HG02610 (cell line): ENCODE data around the gene MED12L.

Experiments
- ATAC-seq: cut with Tn5 transposase; IDR thresholded peaks from one replicate; pipeline ENCODE4 v1.9.1; 2021; ENCODE audit warnings: mild to moderate bottlenecking, moderate library complexity; ENCODE audit not compliant: unreplicated experiment

MED12L gene

DNA sequence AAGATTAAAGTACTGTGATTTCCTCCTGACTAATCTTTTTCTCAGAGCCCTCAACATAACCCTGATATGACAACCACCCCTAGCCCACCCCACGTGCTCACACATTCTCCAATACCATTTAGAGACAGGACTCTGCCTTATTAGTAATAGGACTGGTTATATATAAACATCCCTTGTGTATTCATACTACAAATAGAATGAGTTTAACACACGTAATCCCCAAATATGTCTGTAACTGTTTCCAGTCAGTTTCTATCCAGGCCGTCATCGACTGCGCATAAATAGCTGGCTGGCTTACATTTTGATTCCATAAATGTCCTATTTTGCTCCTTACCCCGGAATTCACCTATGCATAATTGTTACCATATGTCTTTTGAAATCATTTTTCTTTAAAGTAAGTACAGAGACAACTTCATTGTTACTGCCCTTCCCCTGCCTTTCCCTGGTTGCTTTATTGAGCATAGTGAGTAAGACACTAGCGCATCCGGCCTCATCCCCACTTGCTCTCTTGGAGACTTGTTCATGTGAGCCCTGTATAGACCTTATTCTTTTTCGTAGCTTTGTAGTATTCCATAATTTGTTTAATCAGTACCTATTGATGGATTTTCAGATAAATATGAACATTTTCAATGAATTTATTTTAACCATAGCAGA lies 196.3 kb downstream of the MED12L start:
- ATAC-seq: no peak

DNA sequence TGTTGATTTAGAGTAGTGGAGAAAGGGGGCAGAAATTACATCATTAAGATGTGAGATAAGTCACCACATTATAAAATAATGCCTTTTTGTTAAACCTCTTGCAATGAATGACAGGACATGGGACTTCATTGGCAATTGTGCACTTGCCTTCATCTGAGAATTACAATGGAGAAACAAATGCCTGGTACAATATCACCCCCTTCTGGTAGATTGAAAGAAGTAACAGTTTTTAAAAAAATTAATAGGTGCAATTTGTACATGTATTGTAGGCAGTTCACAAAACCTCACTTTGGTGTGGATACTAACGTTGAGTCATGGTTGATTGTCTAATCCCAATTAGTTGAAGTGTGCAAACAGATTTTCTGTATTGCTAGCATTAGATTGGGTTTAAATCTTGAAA lies 197.5 kb downstream of the MED12L start:
- ATAC-seq: no peak

DNA sequence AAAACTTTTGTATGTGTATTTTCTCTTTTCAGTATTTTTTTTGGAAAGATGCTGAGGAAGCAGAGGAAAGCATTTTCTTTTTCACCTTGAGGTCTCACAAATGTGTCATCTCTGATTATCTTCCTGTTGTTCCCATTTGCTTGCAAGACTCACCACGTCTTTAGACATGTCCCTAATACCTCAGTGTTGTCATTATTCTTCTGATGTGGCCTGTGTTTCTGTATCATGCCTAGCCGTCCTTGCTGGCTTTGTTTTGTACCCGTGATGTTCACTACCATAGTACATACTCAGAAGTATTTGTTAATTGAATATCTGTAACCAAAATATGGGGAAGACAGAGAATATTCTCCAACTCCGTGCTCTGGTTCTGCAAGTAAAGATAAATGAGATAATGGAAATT lies 197.9 kb downstream of the MED12L start:
- ATAC-seq: no peak

DNA sequence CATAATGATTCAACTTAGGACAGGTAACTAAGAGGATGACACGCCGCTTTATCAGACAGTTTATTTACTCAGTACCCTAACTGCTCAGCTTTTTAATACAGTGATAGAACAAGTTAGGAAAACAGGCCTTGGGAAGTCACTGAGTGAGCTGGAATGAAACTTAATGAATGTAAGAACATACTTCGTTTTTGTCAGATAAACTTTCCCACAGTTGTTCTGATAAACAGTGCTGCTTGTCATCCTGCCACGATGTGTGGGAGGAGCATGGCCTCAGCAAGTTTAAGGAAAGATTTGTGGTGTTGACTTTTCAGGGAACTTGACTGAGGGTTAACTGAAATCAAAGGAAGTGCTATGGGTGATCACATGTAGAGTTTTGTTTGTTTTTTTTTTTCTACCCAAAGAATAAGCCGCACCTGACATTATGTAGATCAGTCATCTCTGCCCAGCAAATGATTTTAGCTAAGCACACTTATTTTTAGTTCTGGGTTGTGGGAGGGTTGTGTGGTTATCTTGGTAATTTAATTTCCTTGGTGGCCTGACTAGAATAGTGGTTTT lies 198.5 kb downstream of the MED12L start:
- no peak for ATAC-seq

DNA sequence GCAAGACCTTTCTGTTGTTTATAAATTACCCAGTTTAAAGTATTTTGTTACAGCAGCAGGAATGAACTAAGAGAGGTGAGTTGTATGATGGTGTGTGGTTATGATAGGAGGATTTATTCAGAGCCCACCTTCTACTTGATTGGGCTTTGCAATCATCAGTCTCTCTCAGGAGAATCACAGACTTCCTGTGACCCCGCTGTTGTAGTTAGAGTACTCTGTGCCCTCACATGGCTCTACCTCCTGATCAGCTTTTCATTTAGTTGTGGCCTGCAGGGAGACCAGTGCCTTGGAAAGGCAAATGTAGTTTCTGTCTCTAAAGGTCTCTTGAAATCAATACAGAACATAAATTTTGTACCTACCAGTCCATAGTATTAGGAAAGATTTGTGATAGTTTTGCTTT lies 200.5 kb downstream of the MED12L start:
- no peak for ATAC-seq

DNA sequence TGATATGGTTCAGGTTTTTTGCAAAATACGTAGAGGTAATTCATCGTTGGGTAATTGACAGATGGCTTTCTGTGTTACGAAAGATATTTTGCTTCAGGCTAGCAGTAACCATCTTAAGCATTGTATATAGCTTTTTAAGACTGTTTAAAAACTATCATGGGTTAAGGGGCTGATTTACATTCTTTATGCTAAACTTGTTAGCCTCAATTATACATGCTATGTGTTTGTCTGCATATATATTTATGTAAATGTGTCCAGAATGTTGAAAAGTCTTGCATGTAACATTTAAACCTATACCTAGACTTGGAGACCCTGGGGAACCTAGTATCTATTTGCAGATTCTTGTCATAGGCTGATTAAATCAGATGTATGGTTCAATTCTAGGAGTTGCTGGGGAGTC lies 204.0 kb downstream of the MED12L start:
- ATAC-seq: no peak

DNA sequence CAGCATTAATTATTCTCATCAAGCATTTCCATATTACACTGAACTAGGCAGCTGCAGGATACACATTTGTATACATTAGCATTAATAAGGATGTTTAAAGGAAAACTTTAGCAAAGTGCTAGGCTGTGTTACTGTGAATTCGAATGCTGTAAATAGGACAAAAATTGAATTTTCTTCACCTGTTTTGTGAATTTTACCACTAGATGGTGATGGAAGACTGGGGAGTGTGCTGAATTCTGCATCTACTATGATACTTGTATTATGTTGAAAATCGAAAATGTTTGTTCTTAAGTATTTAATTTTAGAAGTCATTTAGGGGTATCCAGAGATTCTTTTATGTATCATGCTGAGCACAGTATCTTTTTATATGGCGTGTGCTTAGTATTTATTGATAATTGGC lies 205.2 kb downstream of the MED12L start:
- ATAC-seq: no peak

DNA sequence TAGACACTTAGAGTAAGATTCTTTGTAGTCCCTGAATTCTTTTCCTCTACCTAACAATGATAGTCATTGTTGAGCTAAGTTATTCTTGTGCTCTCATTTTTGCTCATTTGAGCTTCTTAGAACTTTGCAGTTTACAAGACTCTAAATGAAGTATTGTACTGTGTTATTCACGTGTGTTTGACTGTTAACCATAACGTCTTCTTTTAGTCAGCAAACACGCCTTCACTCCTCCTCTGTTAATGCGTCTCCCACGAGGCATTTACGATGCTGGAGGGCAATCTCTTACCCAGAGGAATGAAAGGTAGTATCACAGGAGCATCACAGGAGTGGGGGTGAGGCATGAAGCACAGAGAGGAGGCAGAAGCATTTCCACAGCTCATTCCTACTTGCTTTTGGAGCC lies 207.7 kb downstream of the MED12L start:
- no peak for ATAC-seq

DNA sequence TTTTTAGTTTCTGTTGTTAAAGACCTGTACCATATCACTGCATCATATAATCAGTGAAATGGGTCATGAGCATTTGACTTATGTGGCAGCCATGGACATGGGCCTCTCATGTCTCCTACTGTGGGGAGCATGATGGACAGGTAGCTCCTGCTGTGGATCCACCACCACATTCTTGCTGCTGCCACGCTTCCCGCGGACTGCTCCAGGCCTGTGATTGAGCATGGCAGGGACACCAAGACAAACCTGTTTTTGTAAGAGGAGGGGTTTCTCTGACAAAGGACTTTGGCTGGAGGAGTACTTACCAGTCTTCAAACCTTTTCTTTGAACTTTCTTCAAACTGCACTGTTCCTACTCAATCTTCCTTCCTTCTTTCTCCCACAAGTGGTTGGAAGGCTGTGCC lies 210.8 kb downstream of the MED12L start:
- no peak for ATAC-seq

DNA sequence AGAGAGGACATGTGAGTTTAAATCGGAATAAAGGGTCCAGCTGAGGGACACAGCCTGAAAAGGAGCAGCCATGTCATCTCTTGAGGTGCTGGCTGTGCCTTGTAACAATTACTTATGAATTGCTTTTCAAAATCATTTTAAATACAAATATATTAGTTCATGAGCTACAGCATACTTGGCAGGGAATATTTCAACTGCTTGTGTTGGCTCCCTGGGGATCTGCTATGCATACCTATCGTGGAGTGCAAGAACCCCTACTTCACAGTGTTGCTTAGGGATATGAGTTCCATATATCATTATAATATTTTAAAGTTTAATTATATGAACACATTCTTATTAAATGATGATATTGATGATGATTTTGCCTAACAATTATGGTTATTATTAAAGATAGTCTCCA lies 212.0 kb downstream of the MED12L start:
- ATAC-seq: no peak

DNA sequence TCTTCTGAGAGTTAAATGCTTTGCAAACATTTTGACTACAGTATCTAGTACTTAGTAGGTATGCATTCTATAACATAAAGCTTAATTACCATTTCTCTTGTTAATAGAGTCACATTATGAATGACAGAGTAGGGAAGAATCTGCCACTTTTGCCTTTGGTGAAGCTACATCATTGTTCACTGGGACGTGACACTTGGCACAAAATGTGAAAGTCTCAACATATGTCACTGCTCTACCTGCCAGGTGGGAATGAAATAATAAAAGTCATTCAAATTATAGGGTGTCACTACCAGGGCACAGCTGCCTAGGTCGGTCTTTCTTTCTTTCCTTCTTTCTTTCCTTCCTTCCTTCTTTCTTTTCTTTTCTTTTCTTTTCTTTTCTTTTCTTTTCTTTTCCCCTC lies 213.5 kb downstream of the MED12L start:
- ATAC-seq: no peak

DNA sequence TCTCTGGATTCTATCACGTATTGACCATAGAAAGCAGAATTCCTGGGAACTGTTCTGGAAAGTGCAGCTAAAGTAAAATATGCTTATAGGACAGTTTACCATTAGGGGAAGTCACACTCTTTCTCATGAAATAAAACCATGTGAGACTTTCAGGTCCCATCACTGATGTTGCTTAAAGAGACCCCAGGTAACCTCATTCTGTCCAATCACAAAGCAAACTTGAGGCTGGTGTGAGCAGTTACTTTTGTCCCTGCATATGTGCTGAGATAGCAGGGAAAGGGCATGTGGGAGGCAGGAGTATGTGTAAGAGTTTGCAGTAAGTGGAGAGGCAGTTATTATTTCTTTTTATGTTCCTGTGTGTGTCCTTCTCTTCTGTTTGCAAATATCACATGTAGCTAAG lies 215.1 kb downstream of the MED12L start:
- ATAC-seq: no peak

DNA sequence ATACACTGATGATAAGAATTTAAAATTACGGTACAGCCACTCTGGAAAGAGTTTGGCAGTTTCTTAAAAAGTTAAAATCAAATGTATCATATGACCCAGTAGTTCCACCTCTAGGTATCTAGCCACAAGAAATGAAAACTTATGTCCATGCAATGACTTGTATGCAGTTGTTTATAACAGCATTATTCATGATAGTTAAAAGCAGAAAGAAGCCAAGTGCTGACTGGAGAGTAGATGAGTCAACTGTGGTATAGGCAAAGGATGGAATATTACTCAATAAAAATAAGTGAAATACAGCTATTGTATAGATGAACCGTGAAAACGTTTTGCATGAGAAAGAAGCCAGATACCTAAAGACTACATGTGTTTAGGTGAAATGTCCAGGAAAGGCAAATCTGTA lies 216.3 kb downstream of the MED12L start:
- ATAC-seq: no peak

DNA sequence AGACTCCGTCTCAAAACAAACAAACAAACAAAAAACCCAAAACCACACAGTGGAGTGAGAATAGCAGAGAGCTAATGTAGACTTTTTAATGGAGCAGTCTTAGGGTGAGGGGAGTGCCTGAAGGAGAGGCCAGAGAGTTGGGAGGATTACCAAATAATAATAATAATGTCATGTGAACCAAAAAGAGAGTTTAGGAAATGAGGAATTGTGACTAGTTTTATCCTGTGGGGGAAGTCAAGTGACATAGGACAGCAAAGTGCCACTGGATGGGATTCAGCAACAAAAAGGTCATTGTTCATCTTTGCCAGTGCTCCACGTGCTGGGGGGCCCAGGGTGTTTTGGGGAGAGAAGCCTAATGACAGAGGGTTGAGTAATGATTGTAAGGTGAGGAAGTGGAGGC lies 218.3 kb downstream of the MED12L start:
- no peak for ATAC-seq

DNA sequence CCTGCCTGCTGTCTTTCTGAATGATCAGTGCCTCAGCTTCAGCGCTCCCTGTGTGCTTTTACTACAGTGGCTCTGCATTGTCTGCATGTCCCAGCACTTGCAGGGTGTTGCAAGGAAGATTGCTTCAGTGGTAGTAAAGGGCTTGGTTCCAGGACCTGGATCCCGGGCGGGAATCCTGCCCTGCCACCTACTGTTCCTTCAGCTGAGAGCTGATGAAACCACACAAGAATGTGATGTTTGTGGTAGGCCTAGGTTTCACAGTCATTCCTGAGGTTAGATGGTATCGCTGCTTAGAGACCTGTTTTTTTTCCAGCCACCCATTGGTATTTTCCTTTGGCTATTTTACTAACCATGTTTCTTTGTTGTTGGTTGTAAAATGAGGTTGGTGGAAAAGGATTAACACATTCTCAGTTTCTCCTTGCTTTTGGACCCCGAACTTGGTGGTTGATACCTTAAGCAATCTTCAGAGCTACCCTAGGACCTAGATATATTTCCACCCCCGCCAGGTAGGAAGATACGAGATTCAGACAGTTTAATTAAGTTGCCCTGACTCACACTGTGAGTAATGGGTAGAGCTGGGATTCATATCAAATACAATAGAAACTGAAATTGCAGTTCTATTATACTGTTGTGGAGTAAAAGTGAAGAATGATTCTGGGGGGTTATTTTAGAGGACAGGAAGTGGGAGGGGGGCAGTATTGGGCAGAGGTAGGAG lies 219.8 kb downstream of the MED12L start:
- no peak for ATAC-seq

DNA sequence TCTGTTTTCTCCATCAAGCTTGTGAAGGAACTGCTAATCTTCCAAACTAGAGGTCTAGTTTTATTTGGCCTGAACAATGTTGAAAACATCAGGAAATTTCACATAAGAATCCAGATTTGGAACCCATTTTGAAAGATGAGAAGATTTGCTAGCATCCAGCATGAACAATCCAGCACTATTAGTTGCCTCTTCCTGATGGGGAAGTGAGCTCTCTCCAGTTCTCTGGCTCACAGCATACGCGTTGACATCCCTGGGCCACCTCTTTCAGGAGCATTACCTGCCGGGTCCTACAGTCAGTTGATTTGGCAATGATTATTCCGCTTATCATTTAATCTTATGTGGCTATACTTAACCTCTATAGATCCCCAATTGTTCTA lies 220.3 kb downstream of the MED12L start:
- no peak for ATAC-seq

DNA sequence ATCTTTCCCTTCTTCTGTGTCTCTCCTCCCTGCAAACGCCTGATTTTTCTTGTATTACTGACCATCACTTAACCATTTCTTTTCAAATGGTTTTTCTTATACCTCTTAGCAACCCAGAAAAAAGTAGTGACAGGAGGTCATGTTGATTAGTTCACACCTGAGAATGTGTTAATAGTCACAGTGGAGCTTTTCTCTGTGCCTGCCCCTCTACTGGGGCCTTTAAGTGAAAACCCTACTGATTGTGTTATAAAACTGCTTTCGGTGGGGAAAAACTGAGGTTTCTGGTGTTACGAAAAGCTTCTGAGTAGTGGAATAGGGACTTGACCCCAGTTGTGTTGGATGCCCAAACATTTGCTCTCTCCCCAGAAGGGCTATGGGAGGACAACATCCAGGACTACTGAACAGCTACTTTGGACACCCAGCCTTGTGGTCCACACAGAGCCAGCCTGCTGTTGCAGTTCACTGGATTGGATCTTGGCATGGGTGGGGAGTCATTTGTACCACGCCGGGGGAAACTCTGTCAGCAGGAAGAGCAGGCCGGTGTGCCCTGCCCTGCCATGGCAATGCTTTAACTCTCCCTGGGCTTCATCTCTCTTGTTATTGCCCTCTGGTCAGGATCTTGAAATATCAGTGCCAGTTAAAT lies 220.8 kb downstream of the MED12L start:
- no peak for ATAC-seq

DNA sequence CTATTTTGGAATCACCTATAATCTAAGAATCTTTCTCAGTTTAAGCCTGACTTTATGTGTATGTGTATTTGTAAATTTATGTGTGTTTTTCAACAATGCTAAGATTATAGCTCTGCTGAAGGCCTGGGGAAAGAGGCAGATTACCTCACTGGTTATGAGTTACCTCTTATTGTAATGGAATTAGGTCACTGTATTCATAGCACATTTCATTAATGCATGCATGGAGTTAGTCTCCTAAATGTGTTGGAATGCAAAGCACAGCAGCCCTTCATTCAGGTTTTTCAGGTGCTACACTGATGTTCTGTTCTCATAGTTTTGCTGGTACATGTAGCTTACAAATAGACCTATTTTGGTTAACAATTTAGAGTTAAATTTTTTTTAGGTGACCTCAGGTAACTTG lies 221.7 kb downstream of the MED12L start:
- no peak for ATAC-seq

DNA sequence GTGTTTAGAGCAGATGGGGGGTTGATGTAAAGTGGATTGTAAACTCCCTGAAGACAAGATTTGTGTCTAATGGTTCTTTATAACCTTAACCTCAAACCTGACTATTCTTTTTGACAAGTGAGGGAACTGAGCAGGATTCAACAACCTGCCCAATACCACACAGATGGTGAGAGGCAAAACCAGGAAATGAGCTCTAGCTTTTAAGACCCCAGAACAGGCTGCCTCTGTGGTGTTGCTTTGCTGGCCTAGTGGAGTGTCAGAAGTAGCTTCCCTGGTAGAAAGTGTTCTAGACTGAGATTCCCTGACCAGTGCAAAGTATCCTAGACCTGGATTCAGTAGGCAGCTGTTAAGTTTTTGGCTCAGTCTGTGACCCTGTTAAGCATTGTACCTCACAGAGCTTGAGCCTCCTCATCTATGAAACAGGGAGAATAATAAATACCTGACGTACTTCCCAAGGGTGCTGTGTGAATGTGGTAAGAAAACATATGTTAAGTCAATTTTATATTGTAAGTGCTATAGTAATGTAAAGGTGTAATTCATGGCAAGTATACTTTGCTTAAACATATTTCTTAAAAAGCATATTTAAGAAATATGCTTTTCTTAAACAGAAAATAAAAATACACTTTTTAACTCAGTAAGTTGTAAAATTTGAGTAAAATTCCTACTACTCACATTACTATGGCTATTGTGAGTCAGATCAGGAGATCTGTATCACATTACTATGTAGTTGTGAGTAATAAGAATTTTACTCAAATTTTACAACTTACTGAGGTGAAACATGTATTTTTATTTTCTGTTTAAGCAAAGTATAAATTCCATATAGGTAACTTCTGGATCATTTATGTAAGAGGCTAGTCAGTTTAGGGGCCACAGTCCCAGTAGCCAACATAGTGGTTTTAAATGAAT lies 222.4 kb downstream of the MED12L start:
- no peak for ATAC-seq

DNA sequence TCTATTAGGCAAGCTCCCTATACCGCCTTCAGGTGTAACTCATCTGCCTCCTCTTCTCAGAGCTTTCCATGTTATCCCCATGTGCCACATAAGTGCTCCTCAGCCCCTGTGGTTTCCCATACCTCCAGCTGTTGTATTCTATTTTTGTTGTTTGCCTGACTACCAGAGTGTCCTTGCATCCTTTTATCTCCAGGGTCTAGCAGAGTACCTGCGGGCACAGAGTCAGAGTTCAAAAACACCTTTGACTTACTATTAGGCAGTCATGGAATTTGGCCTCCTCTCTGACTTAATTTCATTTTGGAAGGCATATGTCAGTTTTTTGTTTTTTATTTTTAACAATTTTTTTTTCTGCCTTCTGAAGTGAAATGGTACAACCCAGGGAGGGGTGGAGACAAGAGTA lies 224.1 kb downstream of the MED12L start:
- no peak for ATAC-seq

DNA sequence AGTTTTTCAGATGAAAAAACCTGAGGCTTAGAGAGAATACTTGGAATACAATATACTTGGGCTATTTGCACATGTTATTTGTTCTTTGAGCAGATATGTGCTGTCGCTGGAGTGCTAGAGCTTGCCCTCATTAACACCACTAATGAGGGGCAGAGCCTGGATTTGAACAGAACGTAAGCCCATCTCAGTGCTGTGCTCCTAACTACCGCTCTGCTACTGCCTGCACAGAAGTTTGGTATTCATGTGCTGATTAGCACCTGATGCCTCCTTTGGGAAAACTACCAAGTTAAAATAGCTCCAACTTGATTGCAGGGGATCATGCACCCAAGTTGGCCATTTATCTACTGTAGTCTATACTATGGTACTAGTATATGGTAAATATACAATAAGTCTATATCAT lies 227.5 kb downstream of the MED12L start:
- no peak for ATAC-seq
